Lung (tissue), 12 donors: ENCODE data around the gene SPIB. TPM values are rescaled to one million over a fixed set of nuclear protein-coding genes. Genes with fewer than 3 reads are reported as not detected.

Source experiments
- ATAC-seq: fragments of 200-7000 bp; cut with Tn5 transposase; one replicate; pipeline ENCODE4 v1.9.1; 2020; ENCODE audit warnings: moderate number of reproducible peaks; ENCODE audit not compliant: insufficient read depth, low FRiP score
- DNase-seq, 3 donors: peaks; one replicate each; pipeline ENCODE4 v3.0.0-alpha.2; 2013 to 2017
- H3K27ac ChIP-seq, 2 donors: one replicate each; pipeline ENCODE4 v1.5.1; 2013; ENCODE audit warnings: mild to moderate bottlenecking in 2 of 2, moderate library complexity in 2 of 2, control low read depth in 1 of 2, inconsistent platforms in 1 of 2, low read depth in 1 of 2, low read length in 1 of 2
- H3K27me3 ChIP-seq, 3 donors: one replicate each; pipeline ENCODE4 v1.5.1; 2013; ENCODE audit warnings: low read length in 2 of 3; ENCODE audit not compliant: control insufficient read depth in 3 of 3, insufficient read depth in 3 of 3
- H3K36me3 ChIP-seq, 4 donors: one replicate each; pipeline ENCODE4 v1.5.1; 2013; ENCODE audit warnings: low read length in 4 of 4, mild to moderate bottlenecking in 1 of 4, moderate library complexity in 1 of 4; ENCODE audit not compliant: control insufficient read depth in 4 of 4, insufficient read depth in 4 of 4
- H3K4me1 ChIP-seq, 5 donors: one replicate each; pipeline ENCODE4 v1.5.1; 2013; ENCODE audit warnings: low read length in 5 of 5, mild to moderate bottlenecking in 2 of 5, moderate library complexity in 1 of 5; ENCODE audit not compliant: control insufficient read depth in 5 of 5, insufficient read depth in 5 of 5
- H3K4me3 ChIP-seq: one replicate; pipeline ENCODE4 v1.5.1; 2013; ENCODE audit warnings: mild to moderate bottlenecking, control low read depth, moderate library complexity
- H3K9ac ChIP-seq, 2 donors: one replicate each; pipeline ENCODE4 v1.5.1; 2013; ENCODE audit warnings: low read length in 2 of 2, control low read depth in 1 of 2; ENCODE audit not compliant: insufficient read depth in 1 of 2
- H3K9me3 ChIP-seq, 4 donors: one replicate each; pipeline ENCODE4 v1.5.1; 2013; ENCODE audit warnings: low read length in 3 of 4, mild to moderate bottlenecking in 1 of 4, moderate library complexity in 1 of 4; ENCODE audit not compliant: control insufficient read depth in 4 of 4, insufficient read depth in 3 of 4
- CTCF ChIP-seq: IDR thresholded peaks from 2 replicates; pipeline ENCODE4 v1.5.1; 2012; ENCODE audit warnings: mild to moderate bottlenecking; ENCODE audit errors: control extremely low read depth, extremely low read depth
- WGBS, 2 donors: extraction: QIAGEN DNeasy Blood & Tissue Kit; methylation state at CpG; one replicate each; pipeline ENCODE4 v1.1.7; 2013; 5-methylcytosine and 5-hydroxymethylcytosine counted together
- polyA plus RNA-seq, 2 donors: library from polyadenylated mRNA; stranded (reverse); fragments of 200-250 nt; gene quantifications; one replicate each; pipeline ENCODE4 v1.2.1, GENCODE V29; 2013
- total RNA-seq, 2 donors: library from RNA; depleted of rRNA in 1 of 2; stranded (reverse); fragments of >200 nt in 1 of 2; gene quantifications; one replicate each; pipeline ENCODE4 v1.2.1, GENCODE V29; 2014 to 2021
- donor health status: control.
- donor health status: control.
- donor health status: Bipolar disorder and iron deficiency.
- donor health status: healthy.
- donor health status: DM: yes; HTN: yes; CAD: no.

SPIB gene
- total and polyA plus RNA-seq, 4 donors: 0.22 to 10.5 (median 0.65) TPM

GRCh38 chr19:50416034-50416977, 2.4 kb upstream of the SPIB start:
- Histone ChIP-seq H3K27ac (no peak overlapping the region), H3K9me3 (no peaks in the 10 kb centered on the region), H3K9ac (no peak overlapping the region), H3K4me1 (peaks cover 0 to 4% (median 0%) of the 10 kb centered on the region in 5 donors), H3K27me3 (peaks cover 0 to 14% (median 12%) of the 10 kb centered on the region in 3 donors), H3K36me3 (peaks cover 0 to 9% (median 0%) of the 10 kb centered on the region in 4 donors), H3K4me3 (no peak overlapping the region)
- no peak for DNase-seq
- WGBS, 2 donors: 89 to 91% methylated on average over 35 of the region's 35 CpGs
- TF ChIP-seq CTCF: no peak
- no peak for ATAC-seq

- H3K4me3 ChIP-seq: no peak overlapping the region
- H3K27me3 ChIP-seq: peaks cover 0 to 14% (median 12%) of the 10 kb centered on the region in 3 donors
- WGBS, 2 donors: 72 to 84% methylated on average over 36 to 42 of the region's 42 CpGs
- H3K36me3 ChIP-seq: peaks cover 0 to 9% (median 0%) of the 10 kb centered on the region in 4 donors
- peaks cover 0 to 4% (median 0%) of the 10 kb centered on the region in 5 donors for H3K4me1 ChIP-seq
- H3K9ac ChIP-seq: no peak overlapping the region
- H3K9me3 ChIP-seq: no peaks in the 10 kb centered on the region
- H3K27ac ChIP-seq: no peak overlapping the region
- ATAC-seq (no peak), DNase-seq (no peak)
- TF ChIP-seq CTCF: no peak
These were observed 1.3 kb upstream of the SPIB start for GRCh38 chr19:50417111-50418081.

- peak overlapping the region in 1 of 2 donors; percentile 5 for H3K9ac ChIP-seq
- no peak for TF ChIP-seq CTCF
- no peak for ATAC-seq
These were observed 363 bp downstream of the SPIB start for GRCh38 chr19:50419022-50419579.

More at GRCh38 chr19:50419022-50419579, 363 bp downstream of the SPIB start:
- peaks cover 0 to 14% (median 12%) of the 10 kb centered on the region in 3 donors for H3K27me3 ChIP-seq
- 12 to 20% methylated on average over 14 of the region's 14 CpGs for WGBS, 2 donors
- H3K9me3 ChIP-seq: no peaks in the 10 kb centered on the region
- DNase-seq: no peak
- no peak overlapping the region for H3K4me3 ChIP-seq
- H3K27ac ChIP-seq: no peak overlapping the region
- H3K4me1 ChIP-seq: peaks cover 0 to 4% (median 0%) of the 10 kb centered on the region in 5 donors
- no peaks in the 10 kb centered on the region for H3K36me3 ChIP-seq
